DOHH2 (cell line): ENCODE measurements around the gene MTURN.
A peak's percentile ranks its signal among the peaks of the same experiment; 100 is the strongest.

Source experiments
- H3F3A ChIP-seq: fragments of 200-600 bp; sonication (generic), shearing (Covaris generic); 2 replicates; pipeline ENCODE4 v1.6.0; 2016; ENCODE audit warnings: antibody characterized with exemption, mild to moderate bottlenecking; ENCODE audit not compliant: control insufficient read depth, insufficient read depth
- H3K27ac ChIP-seq: fragments of 200-600 bp; sonication (generic); 2 replicates; pipeline ENCODE4 v1.5.1; 2014; ENCODE audit warnings: low read depth, mild to moderate bottlenecking, low read length, moderate library complexity
- H3K27me3 ChIP-seq: fragments of 200-600 bp; sonication (generic); 2 replicates; pipeline ENCODE4 v1.6.1; 2014; ENCODE audit warnings: mild to moderate bottlenecking, low read length, mixed read lengths; ENCODE audit not compliant: control insufficient read depth
- H3K36me3 ChIP-seq: fragments of 200-600 bp; sonication (generic); 2 replicates; pipeline ENCODE4 v1.6.1; 2014; ENCODE audit warnings: mild to moderate bottlenecking, low read length, moderate library complexity, mixed read lengths; ENCODE audit not compliant: control insufficient read depth
- H3K4me1 ChIP-seq: fragments of 200-600 bp; sonication (generic); 2 replicates; pipeline ENCODE4 v1.6.1; 2014; ENCODE audit warnings: mild to moderate bottlenecking, low read length, mixed read lengths; ENCODE audit not compliant: control insufficient read depth
- H3K4me2 ChIP-seq: fragments of 200-600 bp; sonication (generic); 2 replicates; pipeline ENCODE4 v1.6.0; 2014; ENCODE audit warnings: mild to moderate bottlenecking, low read length, moderate library complexity
- H3K4me3 ChIP-seq: fragments of 200-600 bp; sonication (generic); 2 replicates; pipeline ENCODE4 v1.5.1; 2014; ENCODE audit warnings: mild to moderate bottlenecking, low read length, mixed read lengths
- H3K79me2 ChIP-seq: fragments of 200-600 bp; sonication (generic); 2 replicates; pipeline ENCODE4 v1.6.1; 2014; ENCODE audit warnings: mild to moderate bottlenecking, low read length, mixed read lengths; ENCODE audit not compliant: control insufficient read depth
- H3K9me2 ChIP-seq: fragments of 200-600 bp; sonication (generic); replicated peaks from 2 replicates; pipeline ENCODE4 v1.6.1; 2014; ENCODE audit warnings: mild to moderate bottlenecking, low read length, mixed read lengths; ENCODE audit not compliant: control insufficient read depth
- H3K9me3 ChIP-seq: fragments of 200-600 bp; sonication (generic); 2 replicates; pipeline ENCODE4 v1.6.1; 2014; ENCODE audit warnings: antibody characterized with exemption, low read length, mixed read lengths; ENCODE audit not compliant: control insufficient read depth, insufficient read depth
- H4K20me1 ChIP-seq: fragments of 200-600 bp; sonication (generic); 2 replicates; pipeline ENCODE4 v1.6.0; 2014; ENCODE audit warnings: low read depth, mild to moderate bottlenecking, antibody characterized with exemption, low read length, moderate library complexity; ENCODE audit not compliant: control insufficient read depth, insufficient read depth
- CTCF ChIP-seq: fragments of 200-600 bp; sonication (generic); IDR thresholded peaks from one replicate; pipeline ENCODE4 v1.5.1; 2014; ENCODE audit warnings: antibody characterized with exemption, mild to moderate bottlenecking, low read depth, low read length; ENCODE audit not compliant: poor library complexity, severe bottlenecking
- EZH2phosphoT487 ChIP-seq: fragments of 200-600 bp; sonication (generic); IDR thresholded peaks from 2 replicates; pipeline ENCODE4 v1.6.1; 2017; ENCODE audit warnings: borderline replicate concordance, mild to moderate bottlenecking, antibody characterized with exemption, low read length, moderate library complexity, mixed read lengths

Gene MTURN

GRCh38 chr7:30119890-30120577 is 14.8 kb upstream of the MTURN start:
- peak overlapping the region; percentile 7 for H3K4me3 ChIP-seq
- H3K79me2 ChIP-seq = no peaks in the 10 kb centered on the region
- H3K27me3 ChIP-seq = no peaks in the 10 kb centered on the region
- peaks cover 17% of the 10 kb centered on the region for H3F3A ChIP-seq
- peak overlapping the region; percentile 1; the same call in 1 of the 2 replicates for H3K4me2 ChIP-seq
- no peaks in the 10 kb centered on the region for H4K20me1 ChIP-seq
- no peaks in the 10 kb centered on the region for H3K9me2 ChIP-seq
- H3K27ac ChIP-seq = peak overlapping the region; percentile 2; the same call in 1 of the 2 replicates
- no peak for TF ChIP-seq EZH2phosphoT487
- TF ChIP-seq CTCF = no peak
- H3K9me3 ChIP-seq = peaks cover 17% of the 10 kb centered on the region
- H3K36me3 ChIP-seq = peaks cover 7% of the 10 kb centered on the region
- H3K4me1 ChIP-seq = peaks cover 25% of the 10 kb centered on the region

- Histone ChIP-seq H3K79me2 (no peaks in the 10 kb centered on the region), H3K27me3 (peaks cover 11% of the 10 kb centered on the region), H3K27ac (no peak overlapping the region), H3K4me3 (peak overlapping the region; percentile 82), H3K4me2 (peak overlapping the region; percentile 68), H4K20me1 (no peaks in the 10 kb centered on the region), H3K4me1 (peaks cover 21% of the 10 kb centered on the region), H3K9me2 (no peaks in the 10 kb centered on the region), H3K36me3 (no peaks in the 10 kb centered on the region), H3K9me3 (no peaks in the 10 kb centered on the region), H3F3A (peaks cover 13% of the 10 kb centered on the region)
- TF ChIP-seq EZH2phosphoT487 = no peak
- no peak for TF ChIP-seq CTCF
These were observed 813 bp upstream of the MTURN start for GRCh38 chr7:30133736-30134610.

- Histone ChIP-seq H3K4me2 (peak overlapping the region; percentile 82), H3F3A (peaks cover 13% of the 10 kb centered on the region), H4K20me1 (no peaks in the 10 kb centered on the region), H3K79me2 (no peaks in the 10 kb centered on the region), H3K4me3 (peak overlapping the region; percentile 82), H3K9me2 (no peaks in the 10 kb centered on the region), H3K9me3 (no peaks in the 10 kb centered on the region), H3K27ac (no peak overlapping the region), H3K36me3 (no peaks in the 10 kb centered on the region), H3K4me1 (peaks cover 21% of the 10 kb centered on the region), H3K27me3 (peaks cover 11% of the 10 kb centered on the region)
- TF ChIP-seq CTCF (no peak), EZH2phosphoT487 (0 out of 2 replicates have a peak, but pooled peaks have one; percentile 48)
These were observed 723 bp downstream of the MTURN start for GRCh38 chr7:30135301-30136116.
